GM13977 (cell line): ENCODE data around the gene RING1.

Experiments used
- DNase-seq: peaks from one replicate; pipeline ENCODE4 v3.0.0; 2012; ENCODE audit warnings: low spot score
- in situ Hi-C: fragments of 300-500 bp; cut with MboI; formaldehyde crosslinking; loops from one replicate; pipeline ENCODE4 v1.12.0; 2022; ENCODE audit warnings: low sequenced_read_pairs, low pct_unique_long_range_greater_than_20kb, mixed read lengths, inconsistent platforms; ENCODE audit not compliant: unreplicated experiment
- TF ChIP-seq, protein P1 (sequence below): IDR thresholded peaks from 2 replicates; pipeline ENCODE4 v1.5.1; 2012; ENCODE audit warnings: mild to moderate bottlenecking, control low read depth; ENCODE audit not compliant: insufficient read depth; ENCODE audit errors: extremely low read depth, missing control alignments

The RING1 gene

DNA sequence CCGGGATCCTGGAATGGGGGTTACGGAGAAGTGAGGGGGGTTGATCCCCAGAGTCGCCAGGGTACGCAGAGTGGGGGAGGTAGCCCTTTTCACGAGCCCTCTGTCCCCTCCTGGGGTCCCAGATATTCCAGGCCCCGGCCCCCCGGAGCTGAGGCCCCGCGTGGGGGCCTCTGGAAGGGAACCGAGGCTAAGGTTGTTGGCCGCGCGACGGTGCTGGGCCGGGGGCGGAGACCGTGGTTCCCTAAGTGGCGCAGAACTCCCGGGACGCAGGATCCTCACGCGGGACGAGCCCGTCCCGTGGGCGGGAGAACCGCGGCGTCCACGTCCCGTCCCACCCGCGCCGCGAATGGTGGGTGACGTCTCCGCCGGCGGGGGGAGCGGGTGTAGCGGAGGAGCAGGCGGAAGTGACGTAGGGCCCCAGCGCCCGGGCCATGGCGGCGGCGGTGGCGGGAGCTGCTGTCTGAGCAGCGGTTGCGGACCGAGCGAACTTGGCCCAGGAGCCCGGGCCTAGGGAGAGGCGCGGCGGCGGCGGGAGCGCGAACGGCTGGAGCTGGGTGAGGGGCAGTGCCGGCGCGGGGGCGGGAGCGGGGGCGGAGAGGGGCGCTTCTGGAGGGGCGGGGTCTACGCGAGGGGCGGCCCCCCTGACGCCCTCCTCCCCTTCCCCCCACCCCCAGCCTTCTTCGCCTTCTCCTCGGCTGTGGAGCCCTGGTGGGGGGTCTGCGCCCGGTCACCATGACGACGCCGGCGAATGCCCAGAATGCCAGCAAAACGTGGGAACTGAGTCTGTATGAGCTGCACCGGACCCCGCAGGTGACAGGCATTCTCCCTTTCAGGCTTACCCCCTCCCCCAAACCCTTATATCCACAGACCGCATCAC, at the start of gene RING1:
Gene RING1 (plus strand): TSS at position 410 of the 877 bp plus-strand sequence. CDS start 323 bp downstream, at position 733.
- peak; percentile 97 for DNase-seq
- TF ChIP-seq, protein P1, sequence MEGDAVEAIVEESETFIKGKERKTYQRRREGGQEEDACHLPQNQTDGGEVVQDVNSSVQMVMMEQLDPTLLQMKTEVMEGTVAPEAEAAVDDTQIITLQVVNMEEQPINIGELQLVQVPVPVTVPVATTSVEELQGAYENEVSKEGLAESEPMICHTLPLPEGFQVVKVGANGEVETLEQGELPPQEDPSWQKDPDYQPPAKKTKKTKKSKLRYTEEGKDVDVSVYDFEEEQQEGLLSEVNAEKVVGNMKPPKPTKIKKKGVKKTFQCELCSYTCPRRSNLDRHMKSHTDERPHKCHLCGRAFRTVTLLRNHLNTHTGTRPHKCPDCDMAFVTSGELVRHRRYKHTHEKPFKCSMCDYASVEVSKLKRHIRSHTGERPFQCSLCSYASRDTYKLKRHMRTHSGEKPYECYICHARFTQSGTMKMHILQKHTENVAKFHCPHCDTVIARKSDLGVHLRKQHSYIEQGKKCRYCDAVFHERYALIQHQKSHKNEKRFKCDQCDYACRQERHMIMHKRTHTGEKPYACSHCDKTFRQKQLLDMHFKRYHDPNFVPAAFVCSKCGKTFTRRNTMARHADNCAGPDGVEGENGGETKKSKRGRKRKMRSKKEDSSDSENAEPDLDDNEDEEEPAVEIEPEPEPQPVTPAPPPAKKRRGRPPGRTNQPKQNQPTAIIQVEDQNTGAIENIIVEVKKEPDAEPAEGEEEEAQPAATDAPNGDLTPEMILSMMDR = no peak
- in situ Hi-C loops = no loop called here

DNA sequence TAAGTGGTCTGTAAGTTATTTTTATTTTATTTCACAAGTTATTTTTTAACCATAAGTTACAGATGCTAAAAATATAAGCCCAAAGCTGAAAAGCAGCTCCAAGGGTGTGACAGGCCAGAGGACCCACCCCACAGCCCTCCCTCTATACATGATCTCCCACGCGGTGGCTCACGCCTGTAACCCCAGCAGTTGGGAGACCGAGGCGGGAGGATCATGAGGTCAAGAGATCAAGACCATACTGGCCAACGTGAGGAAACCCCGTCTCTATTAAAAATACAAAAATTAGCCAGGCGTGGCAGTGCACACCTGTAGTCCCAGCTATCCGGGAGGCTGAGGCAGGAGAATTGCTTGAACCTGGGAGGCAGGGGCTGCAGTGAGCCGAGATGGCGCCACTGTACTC, 48.2 kb upstream of the RING1 start:
- DNase-seq = no peak
- TF ChIP-seq, protein P1 = no peak
- in situ Hi-C loops = no loop called here

DNA sequence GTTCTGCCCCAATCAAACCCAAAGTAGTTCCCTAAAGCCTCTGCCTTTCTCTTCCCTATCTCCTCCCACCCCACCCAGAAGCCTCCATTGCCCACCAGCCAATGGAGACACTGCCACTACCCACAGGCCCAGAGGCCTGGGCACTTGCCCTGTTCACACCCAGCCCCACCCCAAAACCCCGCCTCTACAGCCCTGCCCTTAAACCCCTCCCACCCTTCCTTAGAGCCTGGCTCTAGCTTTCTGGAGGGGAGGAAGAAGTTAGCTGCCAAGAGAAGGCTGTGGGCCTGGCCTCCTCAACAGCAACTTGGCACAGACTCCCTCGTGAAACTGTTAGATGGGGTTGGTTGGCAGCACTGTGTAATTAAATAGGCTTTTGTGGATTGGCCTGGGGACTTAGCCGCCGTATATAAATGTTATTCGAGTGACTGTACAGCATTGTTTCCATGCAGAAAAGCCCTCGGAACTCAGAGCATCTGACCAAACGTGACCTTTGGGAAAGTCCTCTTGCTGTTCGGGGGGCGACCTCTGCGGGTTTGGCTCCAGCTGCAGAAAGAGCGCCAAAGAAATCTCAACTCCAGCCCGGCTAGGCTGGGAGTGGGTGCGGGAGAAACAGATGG, 47.5 kb upstream of the RING1 start:
- TF ChIP-seq, protein P1 = no peak
- DNase-seq = peak; percentile 23
- in situ Hi-C loops = no loop called here

DNA sequence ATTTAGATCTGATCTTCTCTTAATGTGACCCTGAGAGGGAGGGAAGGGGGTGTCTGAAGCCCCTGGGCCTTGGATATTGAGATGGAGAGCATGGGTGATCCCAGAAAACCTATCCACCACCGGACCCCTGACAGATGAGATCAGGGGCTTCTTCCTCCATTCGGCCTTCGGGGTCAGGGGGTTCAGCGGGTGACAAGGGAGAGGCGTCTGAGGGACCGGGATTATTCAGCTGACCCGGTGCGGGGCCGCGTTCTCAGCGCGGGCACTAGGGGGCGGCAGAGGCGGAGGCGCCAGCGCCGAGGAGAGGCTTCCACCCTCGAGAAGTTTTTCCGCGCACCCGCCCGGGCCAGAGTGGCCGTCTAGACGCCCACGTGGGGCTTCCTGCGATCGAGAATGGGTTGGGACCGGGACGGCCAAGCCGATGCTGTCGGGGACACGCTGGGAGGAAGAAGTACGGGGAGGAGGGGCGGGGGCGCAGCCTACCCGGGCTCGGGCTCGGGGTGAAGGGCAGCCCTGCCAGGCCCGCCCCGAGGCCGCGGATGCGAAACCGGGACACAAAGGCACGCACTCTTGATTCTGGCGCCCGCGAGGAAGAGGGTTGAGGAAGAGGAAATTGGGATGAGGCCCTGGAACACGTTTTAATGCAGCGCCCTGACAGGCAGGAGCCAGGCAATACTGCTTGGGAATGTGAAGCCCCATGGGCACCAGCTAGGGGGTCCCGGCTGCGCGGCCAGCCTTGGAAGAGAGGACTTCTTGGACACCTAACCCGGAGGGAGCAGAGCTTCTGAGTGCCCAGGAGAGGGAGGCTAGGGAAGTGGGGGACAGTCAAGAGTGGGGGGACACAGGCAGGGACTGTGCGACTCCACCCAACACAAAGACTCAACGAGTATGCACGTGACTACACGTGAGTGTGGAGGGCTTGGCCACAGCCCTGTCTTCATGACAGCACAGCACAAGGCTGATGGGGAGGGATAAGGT, 46.7 kb upstream of the RING1 start:
- TF ChIP-seq, protein P1 = peak; percentile 97
- peak; percentile 90 for DNase-seq
- in situ Hi-C loops = no loop called here

DNA sequence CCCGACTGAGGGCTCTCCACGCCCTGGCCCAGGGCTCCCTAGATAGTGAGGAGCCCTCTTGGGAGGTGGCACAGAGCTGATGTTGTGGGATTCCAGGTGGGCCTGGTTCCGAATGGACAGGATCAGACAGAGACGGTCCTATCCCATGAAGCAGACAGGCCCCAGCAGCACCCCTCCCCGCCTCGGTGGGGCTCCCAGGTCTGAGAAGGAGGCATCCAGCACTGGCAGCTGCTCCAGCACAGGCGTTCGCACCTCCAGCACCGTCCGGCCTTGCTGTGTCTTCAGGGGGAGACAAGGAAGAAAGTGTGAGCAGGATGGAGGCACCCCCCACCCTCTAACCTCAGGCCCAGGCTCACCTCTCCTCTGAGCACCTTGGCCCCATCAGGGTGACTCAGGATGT, 44.8 kb upstream of the RING1 start:
- DNase-seq = no peak
- in situ Hi-C loops = no loop called here
- TF ChIP-seq, protein P1 = no peak

DNA sequence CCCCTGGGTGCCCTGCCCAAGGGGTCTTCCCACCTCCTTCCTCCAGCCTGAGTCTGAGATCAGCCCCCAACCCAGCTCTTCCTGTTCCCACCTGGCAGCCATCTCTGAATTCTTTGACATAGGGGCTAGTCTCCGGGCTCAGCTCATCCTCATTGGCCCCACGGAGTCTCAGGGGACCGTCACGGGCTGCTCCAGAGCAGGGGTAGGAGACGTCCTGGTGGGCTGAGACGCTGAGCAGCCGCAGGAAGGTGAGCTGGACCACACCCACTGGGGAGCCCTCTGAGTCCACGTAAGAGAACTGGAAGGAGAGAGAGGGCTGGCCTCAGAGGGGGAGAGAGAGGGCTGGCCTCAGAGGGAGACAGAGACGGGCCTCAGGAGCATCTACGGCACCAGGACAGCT, 44.1 kb upstream of the RING1 start:
- DNase-seq = no peak
- in situ Hi-C loops = no loop called here
- TF ChIP-seq, protein P1 = no peak
